HG03469 (cell line): ENCODE measurements around the gene HMGA1.
"Not testable (repeated sequence)": the region's sequence is repeated elsewhere in the genome, so short reads cannot be mapped to it uniquely, and the experiment has no call there.

Source experiments
- ATAC-seq: cut with Tn5 transposase; IDR thresholded peaks from one replicate; pipeline ENCODE4 v1.9.1; 2021; ENCODE audit warnings: mild to moderate bottlenecking, moderate library complexity, moderate number of reproducible peaks; ENCODE audit not compliant: unreplicated experiment

Gene HMGA1

DNA sequence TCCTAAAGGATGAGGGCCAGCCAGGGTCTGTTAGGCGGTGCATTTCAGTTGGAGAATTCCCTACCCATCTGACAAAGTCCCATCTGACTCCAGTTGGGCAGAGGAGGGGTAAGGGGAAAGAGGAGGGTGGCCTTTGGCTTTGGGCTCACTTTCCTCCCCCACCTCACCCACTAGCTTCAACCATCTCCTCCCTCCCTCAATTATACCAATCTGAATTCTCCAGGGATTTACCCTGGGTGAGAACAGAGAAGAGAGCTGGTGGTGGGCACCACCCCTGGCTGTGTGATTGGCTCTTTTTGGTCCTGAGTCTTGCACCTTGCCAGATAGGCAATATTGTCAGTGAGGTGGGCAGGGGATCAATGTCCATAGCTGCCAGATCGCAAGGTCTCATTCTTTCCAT, 3.2 kb downstream of the HMGA1 start:
- no peak for ATAC-seq

DNA sequence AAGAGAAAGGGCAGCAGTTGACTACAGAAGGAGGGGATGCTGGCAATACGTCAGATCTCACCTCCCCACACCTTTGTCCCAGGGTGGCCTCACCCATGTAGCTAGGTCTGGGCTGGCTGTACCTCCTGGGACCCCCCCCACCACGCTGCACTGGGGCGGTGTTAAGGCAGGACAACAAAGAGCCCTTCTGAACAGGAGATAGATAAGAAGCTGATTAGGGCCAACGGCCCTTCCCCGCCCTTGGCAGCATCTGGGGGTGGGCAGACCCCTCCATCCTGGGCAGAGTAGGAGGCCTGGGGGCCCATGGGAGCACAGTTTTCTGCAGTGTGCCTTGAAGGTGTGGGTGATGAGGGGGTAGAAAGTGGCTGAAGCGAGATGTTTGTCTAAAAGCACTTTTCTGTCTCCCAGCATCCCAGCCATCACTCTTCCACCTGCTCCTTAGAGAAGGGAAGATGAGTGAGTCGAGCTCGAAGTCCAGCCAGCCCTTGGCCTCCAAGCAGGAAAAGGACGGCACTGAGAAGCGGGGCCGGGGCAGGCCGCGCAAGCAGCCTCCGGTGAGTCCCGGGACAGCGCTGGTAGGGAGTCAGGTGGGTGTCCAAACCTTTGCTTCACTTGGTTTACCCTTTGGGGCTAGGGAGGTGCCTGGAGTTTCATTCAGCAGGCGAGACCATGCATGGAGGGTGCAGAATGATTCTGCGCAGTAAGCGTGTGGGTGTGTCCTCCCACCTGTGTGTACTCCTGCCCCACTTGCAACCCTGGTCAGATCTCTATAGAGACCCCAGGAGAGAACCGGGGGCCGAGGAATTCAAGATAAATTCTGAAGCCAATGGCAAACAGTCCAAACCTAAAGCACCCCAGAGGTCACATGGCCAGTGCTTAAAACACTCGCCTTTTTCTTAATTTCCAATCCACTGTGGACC, 3.9 kb downstream of the HMGA1 start:
- no peak for ATAC-seq

DNA sequence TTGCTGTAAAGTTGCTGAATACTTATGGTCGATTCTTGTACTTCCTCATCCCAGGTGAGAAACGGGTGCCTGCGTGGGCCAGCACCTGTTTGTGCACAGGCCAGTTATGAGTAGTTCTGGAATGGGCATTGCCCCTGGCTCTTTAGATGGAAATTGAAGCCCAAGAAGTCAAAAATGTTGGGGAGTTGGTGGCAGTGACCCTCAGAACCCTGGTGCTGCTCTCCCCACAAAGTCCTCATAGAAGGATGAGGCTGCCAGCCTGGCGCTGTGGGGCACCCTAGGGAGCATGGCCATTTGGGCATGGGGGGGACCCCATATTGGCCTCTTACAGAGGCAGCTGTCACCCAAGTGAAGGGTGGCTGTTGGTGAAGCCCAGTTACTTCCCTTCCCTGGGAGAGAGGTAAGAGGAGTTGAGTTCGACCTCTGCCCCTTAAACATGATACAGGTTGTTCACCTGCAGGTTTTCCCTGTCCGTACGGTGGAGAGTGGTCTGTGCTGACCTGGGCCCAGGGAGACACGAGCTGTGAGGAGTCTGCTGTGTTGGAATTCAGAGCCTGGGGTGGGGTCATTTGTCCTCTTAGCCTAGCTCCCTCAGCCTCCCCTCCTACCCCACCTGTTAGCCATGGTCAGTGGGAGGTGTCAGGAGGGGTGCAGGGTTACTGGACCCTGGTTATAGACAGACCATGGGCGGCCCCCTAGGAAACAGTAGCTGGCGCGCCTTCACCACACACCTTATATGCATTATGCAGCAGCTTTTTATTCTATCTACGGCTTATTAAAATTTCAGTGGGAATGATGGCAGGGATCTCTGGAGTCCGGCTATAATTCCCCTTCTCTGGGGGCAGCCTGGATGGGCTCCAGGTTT, 4.9 kb downstream of the HMGA1 start:
- ATAC-seq = no peak

DNA sequence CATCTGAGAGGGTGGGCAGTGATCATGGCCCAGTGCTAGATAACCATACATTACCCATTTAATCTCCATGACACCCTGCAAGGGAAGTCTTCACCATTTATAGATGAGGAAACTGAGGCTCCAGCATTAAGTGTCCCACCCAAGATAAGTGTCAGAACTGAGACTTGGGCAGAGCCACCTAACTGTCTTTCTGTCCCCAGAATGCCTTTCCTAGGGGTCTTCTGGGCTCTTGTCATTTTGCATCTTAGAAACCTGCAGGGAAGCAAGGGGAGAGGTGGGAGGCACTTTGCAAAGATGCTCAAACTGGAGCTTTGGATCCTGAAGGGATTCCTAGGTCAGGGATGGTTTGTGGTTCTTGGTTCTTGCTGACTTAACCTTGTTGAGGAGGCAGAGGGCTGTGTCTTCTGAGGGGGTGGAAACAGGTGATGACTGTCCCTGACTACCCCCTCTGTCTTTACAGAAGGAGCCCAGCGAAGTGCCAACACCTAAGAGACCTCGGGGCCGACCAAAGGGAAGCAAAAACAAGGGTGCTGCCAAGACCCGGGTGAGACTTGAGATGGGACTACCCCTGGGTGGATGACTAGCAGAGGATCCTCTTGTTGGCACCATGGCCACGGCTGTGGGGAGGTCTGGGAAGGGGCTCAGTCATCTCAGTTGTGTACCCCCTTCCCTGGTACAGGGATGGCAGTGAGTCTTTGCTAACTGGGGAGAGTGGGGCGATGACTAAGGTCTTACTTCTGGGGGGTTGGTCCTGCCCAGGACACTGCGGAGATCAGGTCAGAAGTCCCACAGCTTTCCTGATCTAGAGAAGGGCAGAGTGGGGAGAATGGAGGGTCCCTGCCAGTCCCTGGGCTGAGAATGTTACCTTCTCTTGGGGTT, 5.8 kb downstream of the HMGA1 start:
- ATAC-seq = no peak

DNA sequence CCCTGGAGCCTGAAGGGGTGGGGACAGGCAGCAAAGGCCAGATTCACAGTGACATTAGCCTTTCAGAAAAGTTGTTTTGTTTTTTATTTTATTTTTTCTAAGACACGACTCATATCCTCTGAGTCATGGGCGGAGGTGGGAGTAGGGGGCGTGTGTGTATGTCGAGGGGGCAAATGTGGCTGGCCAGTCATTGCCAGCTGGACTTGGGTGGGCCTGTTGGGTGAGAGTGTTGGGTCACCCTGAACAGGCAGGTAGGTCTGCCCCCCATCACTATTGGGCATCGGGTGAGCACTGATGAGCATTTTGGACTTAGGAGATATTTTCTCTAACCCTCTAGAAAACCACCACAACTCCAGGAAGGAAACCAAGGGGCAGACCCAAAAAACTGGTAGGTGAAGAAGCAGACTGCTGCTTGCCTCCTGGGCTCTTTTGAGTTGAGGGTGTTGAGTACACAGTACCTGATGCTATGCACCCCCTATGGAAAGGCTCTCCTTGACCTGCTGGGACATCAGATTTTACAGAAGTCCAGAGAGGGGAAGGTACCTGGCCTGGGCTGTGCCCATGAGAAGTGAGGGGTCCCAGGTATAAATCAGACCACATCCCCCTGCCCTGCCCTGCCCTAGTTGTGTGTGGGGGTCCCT, 6.6 kb downstream of the HMGA1 start:
- no peak for ATAC-seq

DNA sequence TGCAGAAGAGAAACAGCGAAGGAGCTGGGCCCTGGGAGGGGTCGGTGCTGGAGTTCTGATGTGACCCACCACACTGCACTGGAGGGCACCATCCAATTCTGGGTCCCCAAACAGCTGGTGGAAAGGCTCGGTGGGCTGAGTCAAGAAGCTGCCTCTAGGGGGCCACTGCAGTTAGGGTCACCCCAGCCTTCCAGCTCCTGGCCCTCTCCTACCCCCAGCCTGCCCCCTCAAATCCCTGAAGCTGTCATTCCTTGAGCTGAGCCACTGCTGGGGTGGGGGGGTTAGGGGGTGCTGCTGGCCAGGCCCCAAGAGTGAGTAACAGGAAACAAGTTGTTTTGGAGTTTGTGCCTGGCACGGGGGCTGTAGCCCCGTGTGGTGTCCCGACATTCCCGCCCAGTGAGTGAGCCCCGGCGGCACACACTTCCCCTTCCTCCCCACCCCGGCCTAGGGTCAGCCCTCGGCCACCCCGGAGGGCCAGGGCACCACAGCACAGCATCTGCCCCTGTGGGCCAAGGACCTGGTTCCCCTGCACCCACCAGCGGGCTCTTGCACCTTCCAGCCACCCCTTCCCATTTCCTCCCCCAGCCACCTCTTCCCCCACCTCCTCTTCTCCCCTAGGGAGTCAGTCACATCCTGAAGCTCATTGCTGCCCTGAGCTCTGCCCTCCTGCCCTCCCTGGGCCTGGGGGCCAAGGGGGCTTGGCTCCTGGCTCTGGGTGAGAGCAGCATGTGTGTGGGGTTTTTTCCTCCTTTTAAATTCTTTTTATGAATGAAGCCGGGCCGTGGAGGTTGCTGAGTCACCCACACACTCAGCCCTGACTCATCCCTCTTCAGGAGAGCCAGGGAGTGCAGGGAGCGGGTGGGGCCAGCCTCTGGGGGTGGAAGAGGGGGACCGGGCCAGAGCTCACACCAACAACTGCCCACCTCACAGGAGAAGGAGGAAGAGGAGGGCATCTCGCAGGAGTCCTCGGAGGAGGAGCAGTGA, 7.5 kb downstream of the HMGA1 start:
- ATAC-seq = no peak

DNA sequence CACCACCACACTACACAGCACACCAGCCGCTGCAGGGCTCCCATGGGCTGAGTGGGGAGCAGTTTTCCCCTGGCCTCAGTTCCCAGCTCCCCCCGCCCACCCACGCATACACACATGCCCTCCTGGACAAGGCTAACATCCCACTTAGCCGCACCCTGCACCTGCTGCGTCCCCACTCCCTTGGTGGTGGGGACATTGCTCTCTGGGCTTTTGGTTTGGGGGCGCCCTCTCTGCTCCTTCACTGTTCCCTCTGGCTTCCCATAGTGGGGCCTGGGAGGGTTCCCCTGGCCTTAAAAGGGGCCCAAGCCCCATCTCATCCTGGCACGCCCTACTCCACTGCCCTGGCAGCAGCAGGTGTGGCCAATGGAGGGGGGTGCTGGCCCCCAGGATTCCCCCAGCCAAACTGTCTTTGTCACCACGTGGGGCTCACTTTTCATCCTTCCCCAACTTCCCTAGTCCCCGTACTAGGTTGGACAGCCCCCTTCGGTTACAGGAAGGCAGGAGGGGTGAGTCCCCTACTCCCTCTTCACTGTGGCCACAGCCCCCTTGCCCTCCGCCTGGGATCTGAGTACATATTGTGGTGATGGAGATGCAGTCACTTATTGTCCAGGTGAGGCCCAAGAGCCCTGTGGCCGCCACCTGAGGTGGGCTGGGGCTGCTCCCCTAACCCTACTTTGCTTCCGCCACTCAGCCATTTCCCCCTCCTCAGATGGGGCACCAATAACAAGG, 8.5 kb downstream of the HMGA1 start:
- not testable (repeated sequence) for ATAC-seq

DNA sequence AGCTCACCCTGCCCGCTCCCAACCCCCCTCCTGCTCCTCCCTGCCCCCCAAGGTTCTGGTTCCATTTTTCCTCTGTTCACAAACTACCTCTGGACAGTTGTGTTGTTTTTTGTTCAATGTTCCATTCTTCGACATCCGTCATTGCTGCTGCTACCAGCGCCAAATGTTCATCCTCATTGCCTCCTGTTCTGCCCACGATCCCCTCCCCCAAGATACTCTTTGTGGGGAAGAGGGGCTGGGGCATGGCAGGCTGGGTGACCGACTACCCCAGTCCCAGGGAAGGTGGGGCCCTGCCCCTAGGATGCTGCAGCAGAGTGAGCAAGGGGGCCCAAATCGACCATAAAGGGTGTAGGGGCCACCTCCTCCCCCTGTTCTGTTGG, 9.1 kb downstream of the HMGA1 start:
- ATAC-seq = not testable (repeated sequence)

DNA sequence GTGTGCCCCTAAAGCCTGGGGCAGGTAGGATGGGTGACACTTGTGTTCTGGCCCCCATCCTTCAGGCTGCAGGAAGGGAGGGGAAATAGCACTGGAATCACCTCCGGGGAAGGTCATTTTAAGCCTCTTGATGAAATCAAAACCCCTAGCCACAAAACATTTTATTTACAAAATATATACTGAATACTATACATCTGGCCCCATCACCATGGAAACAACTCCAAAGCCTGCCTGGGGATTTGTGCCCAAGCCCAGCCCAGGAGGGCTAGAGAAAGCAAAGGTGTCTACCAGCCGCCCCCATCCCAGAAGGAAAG, 9.5 kb downstream of the HMGA1 start:
- no peak for ATAC-seq

DNA sequence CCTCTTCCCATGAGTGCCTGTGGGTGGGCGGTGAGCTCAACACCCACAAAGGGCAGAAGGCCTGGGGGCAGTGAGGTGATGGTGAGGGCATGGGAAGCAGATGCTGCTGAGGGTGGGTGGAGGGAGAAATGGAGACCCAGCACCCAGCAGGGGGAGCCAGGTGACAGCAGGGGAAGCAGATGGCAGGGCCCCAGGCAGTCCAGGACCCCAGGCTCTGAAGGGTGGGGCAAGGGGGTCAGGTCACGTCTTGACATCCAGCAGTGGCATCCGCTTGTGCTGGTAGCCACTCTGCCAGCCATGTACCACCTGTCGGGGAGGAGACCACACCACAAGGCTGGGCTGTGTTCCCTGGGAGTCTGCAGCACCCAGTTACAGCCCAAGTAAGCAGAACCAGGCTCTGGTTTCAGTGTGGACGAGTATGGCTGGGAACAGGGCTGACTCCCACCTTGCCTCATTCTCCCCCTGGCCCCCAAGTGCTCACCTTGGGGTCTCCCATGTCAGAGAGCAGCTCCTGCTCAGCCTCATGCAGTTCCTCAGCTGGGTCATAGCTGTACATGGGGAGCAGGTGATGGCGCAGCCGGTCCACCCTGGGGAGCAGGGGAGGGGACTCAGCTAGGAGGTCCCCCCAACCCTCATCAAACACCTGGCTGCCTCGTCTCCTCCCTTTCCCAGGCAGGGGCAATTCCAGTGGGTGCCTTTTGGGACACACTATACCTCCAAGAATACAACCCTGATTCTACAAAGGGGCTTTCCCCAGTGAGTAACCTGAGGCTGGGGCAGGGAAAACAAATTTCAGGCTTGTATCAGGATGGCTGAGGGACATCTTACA, 10.1 kb downstream of the HMGA1 start:
- ATAC-seq = no peak

DNA sequence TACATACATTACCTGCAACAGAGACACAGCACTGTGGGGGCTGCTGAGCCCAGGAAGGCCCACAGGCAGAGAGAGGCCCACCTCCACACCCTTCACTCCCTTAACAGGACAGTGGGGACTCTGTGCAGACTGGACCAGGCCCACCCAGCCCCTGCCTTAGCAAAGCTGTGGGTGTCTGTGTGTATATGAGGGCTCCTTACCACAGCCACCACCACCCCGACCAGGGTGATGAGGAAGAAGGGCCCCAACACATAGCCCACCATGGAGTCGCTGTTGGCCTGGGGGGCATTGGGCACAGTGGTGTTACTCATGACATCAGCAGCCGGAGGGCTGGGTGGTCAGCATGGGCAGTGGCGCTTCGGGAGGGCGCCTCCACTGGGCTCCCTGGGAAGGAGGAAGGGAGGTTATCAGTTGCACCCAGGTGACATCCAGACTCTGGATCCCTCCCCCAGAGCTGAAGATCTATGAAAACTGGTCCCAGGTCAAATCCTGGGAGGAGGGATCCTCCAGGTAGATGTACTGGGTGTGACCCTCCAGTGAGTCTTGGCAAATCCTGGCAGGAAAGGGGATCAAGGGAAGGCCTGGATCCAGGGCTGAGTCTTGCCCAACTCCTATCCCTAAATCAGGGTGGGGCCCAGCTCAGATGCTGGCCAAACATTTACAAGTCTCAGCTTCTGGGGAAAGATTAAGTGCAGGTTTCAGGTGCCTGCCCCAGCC, 11.0 kb downstream of the HMGA1 start:
- no peak for ATAC-seq

DNA sequence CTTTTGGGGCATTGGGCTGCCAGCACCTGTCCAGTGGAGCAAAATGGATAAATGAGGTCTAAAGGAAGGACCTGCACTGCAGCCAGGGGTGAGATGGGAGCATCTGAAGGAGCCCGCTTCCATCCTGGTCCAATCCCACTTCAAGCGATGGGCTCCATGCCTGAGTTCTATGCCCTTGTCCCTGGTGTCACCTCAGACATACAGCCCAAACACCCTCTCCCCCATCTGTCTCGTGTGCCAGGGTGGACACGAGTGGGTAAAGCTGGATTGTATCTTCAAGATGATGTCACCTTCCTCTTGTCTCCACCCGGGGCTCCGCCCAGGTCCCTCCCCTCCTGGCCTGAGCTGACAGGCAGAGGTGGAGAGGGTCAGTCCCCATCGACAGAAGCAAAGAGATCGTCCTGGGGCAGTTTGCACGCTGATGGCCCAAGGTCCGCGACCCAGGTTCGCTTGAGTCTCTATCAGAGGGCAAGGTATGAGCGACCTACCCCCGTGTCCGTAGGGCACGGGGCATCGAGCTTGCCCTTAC, 11.6 kb downstream of the HMGA1 start:
- ATAC-seq = no peak

DNA sequence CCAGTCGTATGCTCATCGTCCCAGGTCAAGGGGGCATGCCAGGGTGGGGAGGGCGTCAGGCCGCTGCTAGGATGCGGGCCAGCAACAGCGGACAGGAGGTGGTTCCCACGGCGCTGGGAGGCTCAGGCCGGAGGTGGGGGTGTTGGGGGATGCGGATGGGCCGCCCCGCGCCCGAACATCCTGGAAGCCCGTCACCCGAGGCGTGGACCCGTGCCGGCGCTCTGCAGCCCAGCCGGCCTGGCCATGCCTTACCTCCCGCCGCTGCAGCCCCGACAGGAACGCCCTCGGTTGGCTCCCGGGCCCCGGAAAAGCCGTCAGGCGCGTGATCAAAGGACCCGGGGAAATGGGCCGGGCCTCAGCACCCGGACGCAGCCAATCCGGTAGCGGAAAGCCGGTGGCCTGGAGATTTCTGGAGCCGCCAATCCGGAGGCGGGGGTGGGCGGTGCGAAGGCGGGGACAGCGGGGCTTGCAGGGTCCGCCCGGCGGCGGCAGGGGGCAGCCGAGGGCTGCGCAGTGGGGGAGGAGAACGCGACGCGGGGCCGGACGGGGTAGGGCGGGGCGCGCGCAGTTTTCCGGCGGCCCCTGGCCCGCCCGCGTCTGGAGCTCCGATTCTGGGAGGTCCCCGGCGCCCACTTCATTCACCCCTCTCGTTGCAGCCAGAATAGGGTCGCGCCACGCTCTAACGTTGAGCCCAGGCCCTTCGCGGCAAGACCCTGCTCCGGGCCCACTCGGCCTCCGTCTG, 12.2 kb downstream of the HMGA1 start, which contains the start of gene SMIM29:
Gene SMIM29 (minus strand): TSS at position 280 of the 742 bp plus-strand sequence. CDS start 1,215 bp downstream, outside the sequence.
- no peak for ATAC-seq

DNA sequence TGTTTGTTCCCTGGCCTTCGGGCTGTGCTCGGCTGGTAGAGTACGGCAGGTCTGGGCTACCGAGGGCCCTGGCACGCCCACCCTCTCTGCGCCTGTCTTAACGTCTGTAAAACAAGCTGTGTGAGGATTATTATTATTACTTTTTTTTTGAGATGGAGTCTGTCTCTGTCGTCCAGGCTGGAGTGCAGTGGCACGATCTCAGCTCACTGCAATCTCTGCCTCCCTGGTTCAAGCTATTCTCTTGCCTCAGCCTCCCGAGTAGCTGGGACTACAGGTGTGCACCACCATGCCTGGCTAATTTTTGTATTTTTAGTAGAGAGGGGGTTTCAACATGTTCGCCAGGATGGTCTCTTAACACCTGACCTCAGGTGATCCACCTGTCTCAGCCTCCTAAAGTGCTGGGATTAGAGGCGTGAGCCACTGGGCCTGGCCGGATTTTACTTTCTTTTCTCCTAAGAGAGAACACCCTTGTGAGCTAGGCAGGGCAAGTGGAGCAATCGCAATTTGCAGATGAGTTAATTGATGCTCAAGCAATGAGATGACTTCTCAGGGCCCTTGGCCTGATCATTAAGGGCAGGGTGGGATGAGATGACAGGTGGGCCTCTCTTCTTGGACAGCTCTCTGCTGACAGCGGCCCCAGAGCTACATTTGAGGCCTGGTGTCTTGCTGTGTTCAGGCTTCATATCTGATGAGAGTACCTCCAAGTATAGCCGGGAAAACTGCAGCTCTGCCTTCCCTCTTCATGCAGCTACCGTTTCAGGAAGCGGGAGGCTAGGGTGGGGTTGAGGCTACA, 13.0 kb downstream of the HMGA1 start:
- no peak for ATAC-seq

DNA sequence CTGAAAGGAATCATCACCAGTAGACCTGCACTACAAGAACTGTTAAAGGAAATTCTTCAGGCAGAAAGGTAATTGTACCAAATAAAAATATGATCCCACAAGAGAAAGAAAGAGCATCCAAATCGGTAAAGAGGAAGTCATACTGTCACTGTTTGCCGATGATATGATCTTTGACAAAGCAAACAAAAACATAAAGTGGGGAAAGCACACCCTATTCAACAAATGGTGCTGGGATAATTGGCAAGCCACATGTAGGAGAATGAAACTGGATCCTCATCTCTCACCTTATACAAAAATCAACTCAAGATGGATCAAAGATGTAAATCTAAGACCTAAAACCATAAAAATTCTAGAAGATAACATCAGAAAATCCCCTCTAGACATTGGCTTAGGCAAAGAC, 15.7 kb downstream of the HMGA1 start:
- not testable (repeated sequence) for ATAC-seq
